ENCODE data around the gene CHTOP. TPM values are rescaled to one million over a fixed set of nuclear protein-coding genes. Genes with fewer than 3 reads are reported as not detected.

The CHTOP gene
- total and polyA plus RNA-seq, 2 of the 4 experiments (the other 2 are of a cell fraction) = 33.9 to 50.8 TPM

DNA sequence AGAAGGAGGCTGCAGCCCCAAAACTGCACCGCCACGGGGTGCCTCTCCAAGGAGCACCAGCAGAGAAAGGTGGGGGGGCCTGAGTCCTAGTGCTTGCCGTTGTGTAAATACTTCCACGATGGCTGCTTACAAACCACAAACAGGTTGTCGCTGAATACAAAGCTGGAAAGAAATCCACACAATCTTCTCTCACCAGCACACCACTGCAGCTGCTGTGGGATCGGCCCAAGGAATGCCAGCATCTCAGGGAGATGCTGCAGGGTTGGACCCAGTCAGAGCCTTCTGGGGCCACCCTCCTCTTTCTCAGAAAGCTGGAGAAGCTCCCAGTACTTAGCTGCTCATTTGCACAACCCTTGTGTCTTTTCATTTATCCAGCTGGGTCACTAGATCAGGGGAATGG, 14.7 kb upstream of the CHTOP start:
- Histone ChIP-seq H3K56ac (ENCODE audit: extremely low read depth, insufficient read depth, low read length) (no peak overlapping the region), H2BK15ac (ENCODE audit: low read depth, low read length) (no peak overlapping the region), H3K36me3 (ENCODE audit: control insufficient read depth, insufficient read depth, low read length) (peaks cover 24% of the 10 kb centered on the region), H3K4ac (ENCODE audit: low read depth, low read length) (no peak overlapping the region), H2BK20ac (ENCODE audit: low read depth, low read length) (no peak overlapping the region), H3K27me3 (ENCODE audit: control insufficient read depth, insufficient read depth, low read length) (no peaks in the 10 kb centered on the region), H2AFZ (replicated peaks; ENCODE audit: low read length, poor library complexity) (no peak overlapping the region), H3K79me1 (ENCODE audit: low read depth in 1 of 2, low read length in 2 of 2) (peaks cover 7 to 16% of the 10 kb centered on the region in 2 experiments; a peak in 3 of 4 replicates), H3K4me3 (ENCODE audit: insufficient read depth, low read depth, low read length) (no peak overlapping the region), H3K9ac (ENCODE audit: low read depth, low read length) (no peak overlapping the region), H3K4me2 (ENCODE audit: low read depth, low read length) (no peak overlapping the region), H3K4me1 (ENCODE audit: control insufficient read depth, insufficient read depth, low read length) (peaks cover 3% of the 10 kb centered on the region; the same call in 1 of the 2 replicates), H2AK9ac (replicated peaks; ENCODE audit: low read depth, low read length, poor library complexity) (no peak overlapping the region), H2BK5ac (ENCODE audit: low read depth, low read length, poor library complexity, severe bottlenecking) (no peak overlapping the region), H2BK120ac (ENCODE audit: low read depth, low read length) (no peak overlapping the region), H3K27ac (ENCODE audit: insufficient read depth, low read length) (no peak overlapping the region), H3K9me1 (ENCODE audit: insufficient read depth, low read length) (0 out of 2 replicates have a peak, but pooled peaks cover 4% of the 10 kb centered on the region), H3K14ac (replicated peaks; ENCODE audit: low read depth, low read length) (no peak overlapping the region), H3K18ac (ENCODE audit: low read depth, low read length) (no peak overlapping the region), H4K5ac (ENCODE audit: low read depth, low read length) (no peak overlapping the region), H3K9me3 (ENCODE audit: control insufficient read depth, insufficient read depth, low read length) (no peaks in the 10 kb centered on the region), H4K20me1 (ENCODE audit: insufficient read depth, low read length) (no peaks in the 10 kb centered on the region), H4K8ac (ENCODE audit: low read depth in 2 of 2, low read length in 2 of 2) (no peak overlapping the region), H4K91ac (ENCODE audit: insufficient read depth, low read depth, low read length) (no peak overlapping the region), H3K23ac (ENCODE audit: low read depth, low read length) (no peak overlapping the region), H2AK5ac (ENCODE audit: low read depth, low read length) (no peak overlapping the region)
- ATAC-seq (ENCODE audit: low read depth) (no peak), DNase-seq (no peak)
- TF ChIP-seq RFX5 (IDR thresholded peaks at IDR 0.05; ENCODE audit: low read depth, low read length) = no peak
- no peak for TF ChIP-seq POLR2A (IDR thresholded peaks at IDR 0.05; ENCODE audit: low read depth, low read length)
- BruUV-seq (replicated peaks) = no TSS peak
- 90% methylated on average over 3 of the region's 6 CpGs; no CpG with 5 or more reads in 1 of the 2 experiments for WGBS, 2 experiments (ENCODE audit: extremely low coverage in 2 of 2, insufficient read length in 1 of 2)
- ChIA-PET POLR2A (ENCODE audit: unreplicated experiment) (interaction anchor here (0.6 kb wide), 1 partner anchor 8 kb away, joined by 3 read pairs; the partner anchor contains the start of gene S100A13), CTCF (interaction anchor here (2.3 to 2.5 kb wide), 2 partner anchors 14 to 47 kb away, joined by 6 to 15 read pairs; partner anchors contain the start of gene CHTOP)
- dilution Hi-C loops (cut with HindIII; ENCODE audit: low sequenced_read_pairs, unreplicated experiment) (no loop called here), intact Hi-C loops (cut with micrococcal nuclease) (no loop called here), in situ Hi-C loops (cut with MboI; ENCODE audit: low sequenced_read_pairs) (no loop called here)
